Pancreas (tissue), 10 donors: Measurements from ENCODE around the gene KCNH6. TPM values are rescaled to one million over a fixed set of nuclear protein-coding genes. Genes with fewer than 3 reads are reported as not detected.

Experiments used
- ATAC-seq, 4 donors: fragments of 200-7000 bp; cut with Tn5 transposase; one replicate each; pipeline versions ENCODE4 v1.8.0 to v1.9.1; 2020; ENCODE audit warnings: mild to moderate bottlenecking in 4 of 4, moderate library complexity in 4 of 4
- DNase-seq, 6 donors: peaks; one replicate each; pipeline ENCODE4 v3.0.0-alpha.2; 2020
- FAIRE-seq: peaks from 2 replicates; lab custom pipeline; 2012; peaks lifted over from hg19 to GRCh38; lab: Jason Lieb, UNC
- H3K27ac ChIP-seq, 4 donors: fragments of 200-600 bp; sonication (generic); 1 replicate in 3 of 4; 2 replicates in 1 of 4; pipeline versions ENCODE4 v1.5.0 to v1.8.0; 2020
- H3K27me3 ChIP-seq, 4 donors: fragments of 200-600 bp; one replicate each; pipeline ENCODE4 v1.8.0; 2021
- H3K36me3 ChIP-seq, 3 donors: fragments of 200-600 bp; sonication (generic) in 1 of 3; one replicate each; pipeline versions ENCODE4 v1.5.0 to v1.8.0; 2020 to 2021
- H3K4me1 ChIP-seq, 3 donors: fragments of 200-600 bp; one replicate each; pipeline ENCODE4 v1.8.0; 2021
- H3K4me3 ChIP-seq, 4 donors: fragments of 200-600 bp; sonication (generic) in 2 of 4; one replicate each; pipeline versions ENCODE4 v1.5.0 to v1.8.0; 2020 to 2021
- H3K9me3 ChIP-seq, 4 donors: fragments of 200-600 bp; one replicate each; pipeline ENCODE4 v1.8.0; 2021
- WGBS, 2 donors: extraction: QIAGEN DNeasy Blood & Tissue Kit; methylation state at CpG; one replicate each; pipeline ENCODE4 v1.1.7; 2013; 5-methylcytosine and 5-hydroxymethylcytosine counted together
- intact Hi-C, 3 donors: fragments of 100-400 bp; cut with DNase I; formaldehyde crosslinking; loops; one replicate each; pipeline versions ENCODE4 v1.11.1 to v1.14.2; 2022
- polyA plus RNA-seq, 2 donors: library from polyadenylated mRNA; stranded (reverse); fragments of 200-250 nt; gene quantifications; one replicate each; pipeline ENCODE4 v1.2.3, GENCODE V29; 2013
- total RNA-seq, 6 donors: library from RNA; stranded (reverse); fragmentation: NEBNext Ultra II Directional in 4 of 6; extraction: Animal tissue kit (Norgen Biotek cat#: 25700) in 4 of 6; gene quantifications; one replicate each; pipeline versions ENCODE4 v1.2.1 to v1.2.4, GENCODE V29; 2021 to 2023
- TF ChIP-seq, protein P1 (sequence below), 4 donors: fragments of 200-600 bp; sonication (generic) in 3 of 4; IDR thresholded peaks; one replicate each; pipeline versions ENCODE4 v1.5.0 to v1.8.0; 2021; ENCODE audit warnings: antibody characterized with exemption in 4 of 4
- donor health status: healthy with polysubstance abuse.
- donor health status: DM: no; HTN: no; CAD: no; lungs with moderate emphysema.
- donor health status: DM: no; HTN: no; CAD: no.
- donor health status: control.
- donor health status: control.
- donor health status: Bipolar disorder and iron deficiency.
- donor health status: DM: yes; HTN: yes; CAD: no.
- donor health status: DM: no; HTN: no; CAD: no.
- donor health status: DM: no; HTN: no; CAD: no.
- donor health status: DM: yes; HTN: yes; CAD: no.

Gene KCNH6
- total and polyA plus RNA-seq, 8 donors, result 0.35 to 12.5 (median 0.95) TPM

GRCh38 chr17:63482509-63482908 lies 40.6 kb upstream of the KCNH6 start:
- FAIRE-seq, result no peak
- no peak for ATAC-seq
- no peaks in the 10 kb centered on the region for H3K9me3 ChIP-seq
- WGBS, 2 donors, result 84 to 90% methylated on average over 16 of the region's 16 CpGs
- H3K27me3 ChIP-seq, result no peaks in the 10 kb centered on the region
- DNase-seq, result peak in 1 of 6 donors; percentile 50
- peaks cover 0 to 12% (median 0%) of the 10 kb centered on the region in 3 donors for H3K4me1 ChIP-seq
- TF ChIP-seq, protein P1, sequence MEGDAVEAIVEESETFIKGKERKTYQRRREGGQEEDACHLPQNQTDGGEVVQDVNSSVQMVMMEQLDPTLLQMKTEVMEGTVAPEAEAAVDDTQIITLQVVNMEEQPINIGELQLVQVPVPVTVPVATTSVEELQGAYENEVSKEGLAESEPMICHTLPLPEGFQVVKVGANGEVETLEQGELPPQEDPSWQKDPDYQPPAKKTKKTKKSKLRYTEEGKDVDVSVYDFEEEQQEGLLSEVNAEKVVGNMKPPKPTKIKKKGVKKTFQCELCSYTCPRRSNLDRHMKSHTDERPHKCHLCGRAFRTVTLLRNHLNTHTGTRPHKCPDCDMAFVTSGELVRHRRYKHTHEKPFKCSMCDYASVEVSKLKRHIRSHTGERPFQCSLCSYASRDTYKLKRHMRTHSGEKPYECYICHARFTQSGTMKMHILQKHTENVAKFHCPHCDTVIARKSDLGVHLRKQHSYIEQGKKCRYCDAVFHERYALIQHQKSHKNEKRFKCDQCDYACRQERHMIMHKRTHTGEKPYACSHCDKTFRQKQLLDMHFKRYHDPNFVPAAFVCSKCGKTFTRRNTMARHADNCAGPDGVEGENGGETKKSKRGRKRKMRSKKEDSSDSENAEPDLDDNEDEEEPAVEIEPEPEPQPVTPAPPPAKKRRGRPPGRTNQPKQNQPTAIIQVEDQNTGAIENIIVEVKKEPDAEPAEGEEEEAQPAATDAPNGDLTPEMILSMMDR (IDR thresholded peaks at IDR 0.05), result no peak
- H3K27ac ChIP-seq, result no peak overlapping the region
- intact Hi-C loops, result loop anchor here in 1 of 3 donors (10.0 kb wide), 1 partner anchor 58 kb away; no protein-coding TSS in a partner anchor
- H3K4me3 ChIP-seq, result no peak overlapping the region
- no peaks in the 10 kb centered on the region for H3K36me3 ChIP-seq

DNA sequence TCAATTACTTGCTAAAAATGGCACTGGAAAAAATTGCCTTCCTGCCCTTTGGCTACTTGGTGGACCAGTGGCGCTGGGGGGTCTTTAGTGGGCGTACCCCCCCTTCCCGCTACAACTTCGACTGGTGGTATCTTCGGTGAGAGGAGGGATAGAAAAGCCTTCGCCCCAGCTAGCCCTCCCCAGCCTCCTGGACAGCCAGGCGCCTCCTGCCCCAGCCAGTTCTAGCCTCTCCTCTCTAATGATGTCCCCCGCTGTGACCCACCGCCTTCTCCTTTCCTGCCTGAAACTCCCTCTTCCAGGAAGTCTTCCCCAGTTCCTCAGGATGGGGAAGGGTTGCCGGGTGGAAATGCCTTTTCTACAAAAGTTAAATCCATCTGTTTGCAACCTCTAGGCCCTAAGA lies 40.1 kb upstream of the KCNH6 start:
- H3K27me3 ChIP-seq, result no peaks in the 10 kb centered on the region
- DNase-seq (peak in 1 of 6 donors; percentile 26), FAIRE-seq (no peak), ATAC-seq (no peak)
- no peaks in the 10 kb centered on the region for H3K9me3 ChIP-seq
- intact Hi-C loops, result loop anchor here in 1 of 3 donors (10.0 kb wide), 1 partner anchor 58 kb away; no protein-coding TSS in a partner anchor
- peaks cover 0 to 6% (median 0%) of the 10 kb centered on the region in 3 donors for H3K4me1 ChIP-seq
- H3K4me3 ChIP-seq, result no peak overlapping the region
- TF ChIP-seq, protein P1 (IDR thresholded peaks at IDR 0.05), result no peak
- 77 to 87% methylated on average over 10 of the region's 10 CpGs for WGBS, 2 donors
- no peaks in the 10 kb centered on the region for H3K36me3 ChIP-seq
- H3K27ac ChIP-seq, result no peak overlapping the region

DNA sequence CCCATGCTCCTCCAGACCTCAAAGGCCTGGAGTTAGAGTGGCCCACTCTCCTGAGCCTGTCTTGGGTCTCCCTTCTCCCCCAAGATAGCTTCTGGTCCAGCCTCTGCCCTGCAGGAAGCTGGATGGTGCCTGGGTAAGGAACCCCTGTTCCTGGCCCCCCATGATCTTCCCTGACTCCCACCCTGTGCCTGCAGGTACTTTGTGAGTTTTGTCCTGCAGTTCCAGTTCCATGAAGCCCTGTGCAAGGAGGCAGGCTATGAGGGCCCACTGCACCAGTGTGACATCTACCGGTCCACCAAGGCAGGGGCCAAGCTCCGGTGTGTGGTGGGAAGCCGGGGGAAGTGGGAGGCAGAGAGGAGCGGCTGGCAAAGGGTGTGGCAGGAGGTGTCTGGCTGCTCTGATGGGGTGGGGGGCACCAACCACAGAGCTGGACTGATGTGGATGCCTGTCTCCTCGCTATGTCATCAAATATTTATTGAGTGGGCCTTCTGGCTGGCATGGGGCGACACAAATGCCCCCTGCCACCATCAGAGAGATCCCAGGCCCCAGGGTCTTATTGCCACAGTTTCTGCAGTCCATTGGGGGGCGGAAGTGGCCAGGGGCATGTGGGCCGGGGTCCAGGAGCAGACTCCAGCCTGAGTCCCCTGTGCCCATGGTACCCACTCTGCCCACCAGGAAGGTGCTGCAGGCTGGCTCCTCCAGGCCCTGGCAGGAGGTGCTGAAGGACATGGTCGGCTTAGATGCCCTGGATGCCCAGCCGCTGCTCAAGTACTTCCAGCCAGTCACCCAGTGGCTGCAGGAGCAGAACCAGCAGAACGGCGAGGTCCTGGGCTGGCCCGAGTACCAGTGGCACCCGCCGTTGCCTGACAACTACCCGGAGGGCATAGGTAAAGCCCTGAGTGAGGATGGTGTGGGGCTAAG lies 39.2 kb upstream of the KCNH6 start:
- Histone ChIP-seq H3K27me3 (no peaks in the 10 kb centered on the region), H3K27ac (no peak overlapping the region), H3K4me1 (peaks cover 0 to under 1% (median 0%) of the 10 kb centered on the region in 3 donors), H3K4me3 (no peak overlapping the region), H3K9me3 (no peaks in the 10 kb centered on the region), H3K36me3 (no peaks in the 10 kb centered on the region)
- 88 to 96% methylated on average over 16 of the region's 16 CpGs for WGBS, 2 donors
- TF ChIP-seq, protein P1 (IDR thresholded peaks at IDR 0.05), result no peak
- FAIRE-seq (no peak), ATAC-seq (no peak), DNase-seq (peak in 1 of 6 donors; percentile 65)
- intact Hi-C loops, result loop anchor here in 1 of 3 donors (10.0 kb wide), 1 partner anchor 59 kb away; no protein-coding TSS in a partner anchor

- Histone ChIP-seq H3K36me3 (no peaks in the 10 kb centered on the region), H3K4me3 (no peak overlapping the region), H3K27ac (no peak overlapping the region), H3K9me3 (no peaks in the 10 kb centered on the region), H3K4me1 (no peaks in the 10 kb centered on the region), H3K27me3 (no peaks in the 10 kb centered on the region)
- FAIRE-seq (no peak), ATAC-seq (no peak), DNase-seq (peak in 1 of 6 donors; percentile 46)
- WGBS, 2 donors, result 77 to 83% methylated on average over 12 of the region's 12 CpGs
- intact Hi-C loops, result loop anchor here in 1 of 3 donors (10.0 kb wide), 1 partner anchor 62 kb away; no protein-coding TSS in a partner anchor
- TF ChIP-seq, protein P1 (IDR thresholded peaks at IDR 0.05), result no peak
These were observed 36.7 kb upstream of the KCNH6 start for GRCh38 chr17:63486317-63487013.
